Measurements from ENCODE around the gene APC.

Gene APC

GRCh38 chr5:112847306-112847705 lies 109.6 kb downstream of the APC start:
- TF ChIP-seq ZFX (IDR thresholded peaks at IDR 0.05): no peak
- TF ChIP-seq, protein P1, sequence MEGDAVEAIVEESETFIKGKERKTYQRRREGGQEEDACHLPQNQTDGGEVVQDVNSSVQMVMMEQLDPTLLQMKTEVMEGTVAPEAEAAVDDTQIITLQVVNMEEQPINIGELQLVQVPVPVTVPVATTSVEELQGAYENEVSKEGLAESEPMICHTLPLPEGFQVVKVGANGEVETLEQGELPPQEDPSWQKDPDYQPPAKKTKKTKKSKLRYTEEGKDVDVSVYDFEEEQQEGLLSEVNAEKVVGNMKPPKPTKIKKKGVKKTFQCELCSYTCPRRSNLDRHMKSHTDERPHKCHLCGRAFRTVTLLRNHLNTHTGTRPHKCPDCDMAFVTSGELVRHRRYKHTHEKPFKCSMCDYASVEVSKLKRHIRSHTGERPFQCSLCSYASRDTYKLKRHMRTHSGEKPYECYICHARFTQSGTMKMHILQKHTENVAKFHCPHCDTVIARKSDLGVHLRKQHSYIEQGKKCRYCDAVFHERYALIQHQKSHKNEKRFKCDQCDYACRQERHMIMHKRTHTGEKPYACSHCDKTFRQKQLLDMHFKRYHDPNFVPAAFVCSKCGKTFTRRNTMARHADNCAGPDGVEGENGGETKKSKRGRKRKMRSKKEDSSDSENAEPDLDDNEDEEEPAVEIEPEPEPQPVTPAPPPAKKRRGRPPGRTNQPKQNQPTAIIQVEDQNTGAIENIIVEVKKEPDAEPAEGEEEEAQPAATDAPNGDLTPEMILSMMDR (conservative IDR thresholded peaks at IDR 0.05): no peak
- H3K27ac ChIP-seq: no peak overlapping the region

- TF ChIP-seq ZFX (IDR thresholded peaks at IDR 0.05): no peak
- TF ChIP-seq, protein P1 (conservative IDR thresholded peaks at IDR 0.05): peak; percentile 87
- no peak overlapping the region for H3K27ac ChIP-seq
Measured at GRCh38 chr5:112848116-112848811, 110.6 kb downstream of the APC start.

- TF ChIP-seq, protein P1 (conservative IDR thresholded peaks at IDR 0.05): no peak
- no peak for TF ChIP-seq ZFX (IDR thresholded peaks at IDR 0.05)
- H3K27ac ChIP-seq: no peak overlapping the region
Measured at GRCh38 chr5:112849912-112850311, 112.2 kb downstream of the APC start.

- no peak overlapping the region for H3K27ac ChIP-seq
- TF ChIP-seq ZFX (IDR thresholded peaks at IDR 0.05): no peak
- TF ChIP-seq, protein P1 (conservative IDR thresholded peaks at IDR 0.05): no peak; the same call in 1 of the 2 replicates
Measured at GRCh38 chr5:112854651-112855050, 117.0 kb downstream of the APC start.

DNA sequence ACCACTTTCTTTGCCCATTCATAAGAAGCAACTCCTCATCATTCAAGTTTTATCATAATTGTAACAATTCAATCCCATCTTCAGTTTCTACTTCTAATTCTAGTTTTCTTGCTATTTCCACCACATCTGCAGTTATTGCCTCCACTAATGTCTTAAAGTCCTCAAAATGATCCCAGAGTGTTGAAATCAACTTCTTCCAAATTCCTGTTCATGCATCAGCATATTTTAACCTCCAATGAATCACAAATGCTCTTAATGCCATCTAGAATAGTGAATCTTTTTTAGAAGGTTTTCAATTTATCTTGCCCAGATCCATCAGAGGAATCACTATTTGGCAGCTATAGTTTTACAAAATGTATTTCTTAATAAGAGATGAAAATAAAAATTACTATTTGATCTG lies 120.2 kb downstream of the APC start:
- H3K27ac ChIP-seq: no peak overlapping the region
- TF ChIP-seq, protein P1 (conservative IDR thresholded peaks at IDR 0.05): no peak
- no peak for TF ChIP-seq ZFX (IDR thresholded peaks at IDR 0.05)

GRCh38 chr5:112860571-112860928 lies 122.9 kb downstream of the APC start:
- H3K27ac ChIP-seq: peak overlapping the region; percentile 83

GRCh38 chr5:112860929-112861637 lies 123.4 kb downstream of the APC start, which contains the start of gene SRP19:
Gene SRP19, plus strand, starts transcription at chr5:112861287. Its CDS starts 90 bp downstream, at chr5:112861377.
- TF ChIP-seq, protein P1 (conservative IDR thresholded peaks at IDR 0.05): no peak
- peak; percentile 91 for TF ChIP-seq ZFX (IDR thresholded peaks at IDR 0.05)
- H3K27ac ChIP-seq: peak within 1 kb of the TSS; percentile 83
